Measurements from ENCODE around the gene FBXO10.
A peak's percentile ranks its signal among the peaks of the same experiment; 100 is the strongest.

FBXO10 gene

GRCh38 chr9:37575921-37576721 lies at the start of gene FBXO10:
FBXO10 (minus strand) TSS chr9:37576380; CDS start chr9:37541768, 34,612 bp downstream.
- Mint-ChIP-seq H3K4me3 (peak within 1 kb of the TSS; percentile 72), H3K9me3 (no peaks in the 10 kb centered on the region), H3K4me1 (peaks cover 25% of the 10 kb centered on the region), H3K27ac (peak within 1 kb of the TSS; percentile 45), H3K36me3 (peaks cover 27% of the 10 kb centered on the region)
- ATAC-seq (peak; percentile 79), DNase-seq (ENCODE audit: low spot score in 2 of 2) (peak; percentile 36 to 62)

- no peak for DNase-seq (ENCODE audit: low spot score in 2 of 2)
- no peak for ATAC-seq
- Mint-ChIP-seq H3K4me1 (no peaks in the 10 kb centered on the region), H3K9me3 (no peaks in the 10 kb centered on the region), H3K36me3 (no peaks in the 10 kb centered on the region), H3K27ac (no peak overlapping the region), H3K4me3 (no peak overlapping the region)
These were observed 49.6 kb upstream of the FBXO10 start for GRCh38 chr9:37625758-37626147.

GRCh38 chr9:37625036-37625757 lies 49.0 kb upstream of the FBXO10 start:
- no peak overlapping the region for H3K4me3 Mint-ChIP-seq
- H3K36me3 Mint-ChIP-seq: no peaks in the 10 kb centered on the region
- H3K4me1 Mint-ChIP-seq: no peaks in the 10 kb centered on the region
- ATAC-seq (no peak), DNase-seq (ENCODE audit: low spot score in 2 of 2) (no peak)
- H3K9me3 Mint-ChIP-seq: no peaks in the 10 kb centered on the region
- no peak overlapping the region for H3K27ac Mint-ChIP-seq

- Mint-ChIP-seq H3K4me3 (no peak overlapping the region), H3K4me1 (no peaks in the 10 kb centered on the region), H3K36me3 (no peaks in the 10 kb centered on the region), H3K27ac (no peak overlapping the region), H3K9me3 (no peaks in the 10 kb centered on the region)
- DNase-seq (ENCODE audit: low spot score in 2 of 2): no peak
- no peak for ATAC-seq
These were observed 47.9 kb upstream of the FBXO10 start for GRCh38 chr9:37624073-37624472.

GRCh38 chr9:37623267-37623666 lies 47.1 kb upstream of the FBXO10 start:
- Mint-ChIP-seq H3K9me3 (no peaks in the 10 kb centered on the region), H3K4me3 (no peak overlapping the region), H3K4me1 (no peaks in the 10 kb centered on the region), H3K36me3 (no peaks in the 10 kb centered on the region), H3K27ac (no peak overlapping the region)
- ATAC-seq: no peak
- DNase-seq (ENCODE audit: low spot score in 2 of 2): no peak

- no peaks in the 10 kb centered on the region for H3K9me3 Mint-ChIP-seq
- no peak for ATAC-seq
- H3K36me3 Mint-ChIP-seq: no peaks in the 10 kb centered on the region
- H3K4me3 Mint-ChIP-seq: no peak overlapping the region
- no peak for DNase-seq (ENCODE audit: low spot score in 2 of 2)
- no peak overlapping the region for H3K27ac Mint-ChIP-seq
- H3K4me1 Mint-ChIP-seq: no peaks in the 10 kb centered on the region
These were observed 46.3 kb upstream of the FBXO10 start for GRCh38 chr9:37622462-37622861.

- ATAC-seq: no peak
- no peaks in the 10 kb centered on the region for H3K9me3 Mint-ChIP-seq
- no peaks in the 10 kb centered on the region for H3K36me3 Mint-ChIP-seq
These were observed 45.3 kb upstream of the FBXO10 start for GRCh38 chr9:37621273-37622121.

GRCh38 chr9:37620396-37620795 lies 44.2 kb upstream of the FBXO10 start:
- Mint-ChIP-seq H3K36me3 (no peaks in the 10 kb centered on the region), H3K4me1 (no peaks in the 10 kb centered on the region), H3K9me3 (no peaks in the 10 kb centered on the region), H3K27ac (no peak overlapping the region), H3K4me3 (no peak overlapping the region)
- ATAC-seq (no peak), DNase-seq (ENCODE audit: low spot score in 2 of 2) (no peak)

More at GRCh38 chr9:37621273-37622121, 45.3 kb upstream of the FBXO10 start:
- DNase-seq (ENCODE audit: low spot score in 2 of 2): no peak
- Mint-ChIP-seq H3K4me3 (no peak overlapping the region), H3K27ac (no peak overlapping the region), H3K4me1 (no peaks in the 10 kb centered on the region)

- DNase-seq (ENCODE audit: low spot score in 2 of 2): no peak
- no peaks in the 10 kb centered on the region for H3K36me3 Mint-ChIP-seq
- H3K27ac Mint-ChIP-seq: no peak overlapping the region
- no peak for ATAC-seq
- H3K4me1 Mint-ChIP-seq: no peaks in the 10 kb centered on the region
- no peak overlapping the region for H3K4me3 Mint-ChIP-seq
- no peaks in the 10 kb centered on the region for H3K9me3 Mint-ChIP-seq
These were observed 43.6 kb upstream of the FBXO10 start for GRCh38 chr9:37619806-37620205.

- Mint-ChIP-seq H3K36me3 (no peaks in the 10 kb centered on the region), H3K4me3 (no peak overlapping the region), H3K4me1 (no peaks in the 10 kb centered on the region), H3K27ac (no peak overlapping the region), H3K9me3 (no peaks in the 10 kb centered on the region)
- ATAC-seq: no peak
- DNase-seq (ENCODE audit: low spot score in 2 of 2): no peak
These were observed 42.6 kb upstream of the FBXO10 start for GRCh38 chr9:37618817-37619216.

- Mint-ChIP-seq H3K36me3 (no peaks in the 10 kb centered on the region), H3K4me1 (no peaks in the 10 kb centered on the region), H3K9me3 (no peaks in the 10 kb centered on the region), H3K4me3 (no peak overlapping the region), H3K27ac (no peak overlapping the region)
- DNase-seq (ENCODE audit: low spot score in 2 of 2) (no peak), ATAC-seq (no peak)
These were observed 41.7 kb upstream of the FBXO10 start for GRCh38 chr9:37617832-37618231.

- ATAC-seq: no peak
- H3K4me1 Mint-ChIP-seq: no peaks in the 10 kb centered on the region
- no peak overlapping the region for H3K4me3 Mint-ChIP-seq
- H3K36me3 Mint-ChIP-seq: no peaks in the 10 kb centered on the region
- no peaks in the 10 kb centered on the region for H3K9me3 Mint-ChIP-seq
- DNase-seq (ENCODE audit: low spot score in 2 of 2): no peak
- no peak overlapping the region for H3K27ac Mint-ChIP-seq
These were observed 41.0 kb upstream of the FBXO10 start for GRCh38 chr9:37617161-37617560.

- no peak for ATAC-seq
- Mint-ChIP-seq H3K36me3 (no peaks in the 10 kb centered on the region), H3K4me1 (no peaks in the 10 kb centered on the region), H3K4me3 (no peak overlapping the region), H3K27ac (no peak overlapping the region), H3K9me3 (no peaks in the 10 kb centered on the region)
- DNase-seq (ENCODE audit: low spot score in 2 of 2): no peak
These were observed 35.8 kb upstream of the FBXO10 start for GRCh38 chr9:37611961-37612360.

GRCh38 chr9:37611014-37611413 lies 34.8 kb upstream of the FBXO10 start:
- H3K9me3 Mint-ChIP-seq: no peaks in the 10 kb centered on the region
- no peak overlapping the region for H3K4me3 Mint-ChIP-seq
- no peaks in the 10 kb centered on the region for H3K4me1 Mint-ChIP-seq
- no peak for DNase-seq (ENCODE audit: low spot score in 2 of 2)
- H3K27ac Mint-ChIP-seq: no peak overlapping the region
- H3K36me3 Mint-ChIP-seq: no peaks in the 10 kb centered on the region
- no peak for ATAC-seq

GRCh38 chr9:37609735-37610397 lies 33.7 kb upstream of the FBXO10 start:
- Mint-ChIP-seq H3K9me3 (no peaks in the 10 kb centered on the region), H3K4me1 (no peaks in the 10 kb centered on the region), H3K36me3 (no peaks in the 10 kb centered on the region), H3K27ac (no peak overlapping the region), H3K4me3 (no peak overlapping the region)
- ATAC-seq (no peak), DNase-seq (ENCODE audit: low spot score in 2 of 2) (no peak)

Measured in stimulated activated effector memory CD8-positive, alpha-beta T cell treated with anti-CD3 and anti-CD28 coated beads, Interleukin-12 subunit alpha, Interleukin-12 subunit beta, amount 100 ng/mL, for 72 hours (primary cell).